Coronary artery (tissue), 2 donors: ENCODE measurements around the gene HUNK.

ENCODE experiments used
- DNase-seq: peaks from one replicate; pipeline ENCODE4 v3.0.0-alpha.2; 2017; ENCODE audit warnings: low spot score
- H3K27ac ChIP-seq, 2 donors: fragments of 200-600 bp; sonication (generic); one replicate each; pipeline ENCODE4 v1.5.1; 2016 to 2019
- H3K4me3 ChIP-seq: fragments of 200-600 bp; sonication (generic); 2 replicates; pipeline ENCODE4 v1.5.1; 2016; ENCODE audit warnings: mild to moderate bottlenecking, moderate library complexity
- TF ChIP-seq, protein P1 (sequence below): fragments of 200-600 bp; sonication (generic); IDR thresholded peaks from one replicate; pipeline ENCODE4 v1.5.1; 2019; ENCODE audit warnings: antibody characterized with exemption

Gene HUNK

DNA sequence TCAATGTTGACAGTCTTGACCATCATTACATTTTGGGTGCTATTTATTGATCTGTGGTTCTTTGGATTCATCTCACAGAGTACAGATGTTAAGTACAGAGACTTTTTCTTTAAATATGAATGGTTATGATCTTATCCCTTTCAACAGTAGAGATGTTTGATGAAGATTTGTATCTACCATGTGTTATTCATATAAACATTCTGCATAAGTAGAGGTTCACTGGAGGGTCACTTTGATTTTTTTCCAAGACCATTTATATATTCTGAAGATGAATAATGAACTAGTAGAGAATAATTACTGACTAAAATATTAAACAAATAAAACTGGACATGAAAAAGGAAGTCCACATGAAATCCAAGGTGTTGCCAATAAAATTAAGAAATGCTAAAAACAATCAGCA lies 28.6 kb upstream of the HUNK start:
- H3K4me3 ChIP-seq, result no peak overlapping the region
- TF ChIP-seq, protein P1, sequence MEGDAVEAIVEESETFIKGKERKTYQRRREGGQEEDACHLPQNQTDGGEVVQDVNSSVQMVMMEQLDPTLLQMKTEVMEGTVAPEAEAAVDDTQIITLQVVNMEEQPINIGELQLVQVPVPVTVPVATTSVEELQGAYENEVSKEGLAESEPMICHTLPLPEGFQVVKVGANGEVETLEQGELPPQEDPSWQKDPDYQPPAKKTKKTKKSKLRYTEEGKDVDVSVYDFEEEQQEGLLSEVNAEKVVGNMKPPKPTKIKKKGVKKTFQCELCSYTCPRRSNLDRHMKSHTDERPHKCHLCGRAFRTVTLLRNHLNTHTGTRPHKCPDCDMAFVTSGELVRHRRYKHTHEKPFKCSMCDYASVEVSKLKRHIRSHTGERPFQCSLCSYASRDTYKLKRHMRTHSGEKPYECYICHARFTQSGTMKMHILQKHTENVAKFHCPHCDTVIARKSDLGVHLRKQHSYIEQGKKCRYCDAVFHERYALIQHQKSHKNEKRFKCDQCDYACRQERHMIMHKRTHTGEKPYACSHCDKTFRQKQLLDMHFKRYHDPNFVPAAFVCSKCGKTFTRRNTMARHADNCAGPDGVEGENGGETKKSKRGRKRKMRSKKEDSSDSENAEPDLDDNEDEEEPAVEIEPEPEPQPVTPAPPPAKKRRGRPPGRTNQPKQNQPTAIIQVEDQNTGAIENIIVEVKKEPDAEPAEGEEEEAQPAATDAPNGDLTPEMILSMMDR, result no peak
- H3K27ac ChIP-seq, result no peak overlapping the region
- DNase-seq, result no peak

- TF ChIP-seq, protein P1, result no peak
- no peak for DNase-seq
- no peak overlapping the region for H3K4me3 ChIP-seq
- no peak overlapping the region for H3K27ac ChIP-seq
Measured at GRCh38 chr21:31845151-31845729, 27.6 kb upstream of the HUNK start.

DNA sequence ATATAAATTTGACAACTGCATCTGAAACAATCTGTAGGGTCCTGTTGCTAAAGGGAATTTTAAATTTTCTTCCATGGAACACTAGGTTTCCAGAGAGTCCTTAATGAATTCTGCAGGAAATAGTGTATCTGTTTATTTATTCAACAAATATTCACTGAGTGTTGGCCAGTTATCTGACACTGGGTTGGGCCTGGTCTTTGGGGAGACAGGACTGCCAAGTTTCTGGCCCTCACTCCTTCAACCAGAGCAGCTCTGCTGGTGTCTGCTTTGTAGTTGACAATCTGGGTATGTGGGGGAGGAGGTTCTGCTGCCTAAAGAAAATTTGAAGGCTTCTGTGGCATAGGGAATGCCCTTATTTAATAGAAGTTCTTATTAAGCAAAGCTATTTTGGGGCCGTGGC lies 26.1 kb upstream of the HUNK start:
- DNase-seq, result no peak
- H3K27ac ChIP-seq, result no peak overlapping the region
- TF ChIP-seq, protein P1, result no peak
- no peak overlapping the region for H3K4me3 ChIP-seq

DNA sequence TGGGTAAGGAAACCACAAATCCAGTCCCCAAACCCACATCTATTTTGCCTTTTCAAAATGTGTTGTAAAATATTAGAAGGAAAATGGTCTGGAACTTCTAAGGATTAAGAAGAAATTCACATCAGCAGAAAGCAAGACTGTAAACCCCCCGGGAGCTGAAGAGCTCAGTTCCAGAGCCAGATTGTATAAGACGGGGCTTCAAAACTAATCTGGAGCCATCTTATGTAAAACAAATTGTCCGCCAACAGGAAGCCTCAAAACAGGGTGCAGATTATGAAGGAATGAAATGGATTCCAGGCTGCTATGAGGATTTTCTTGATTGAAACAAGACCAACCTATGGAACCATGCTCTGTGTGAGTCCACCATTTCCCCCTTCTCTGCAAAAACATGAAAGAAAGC lies 25.1 kb upstream of the HUNK start:
- Histone ChIP-seq H3K4me3 (no peak overlapping the region), H3K27ac (no peak overlapping the region)
- TF ChIP-seq, protein P1, result no peak
- no peak for DNase-seq

DNA sequence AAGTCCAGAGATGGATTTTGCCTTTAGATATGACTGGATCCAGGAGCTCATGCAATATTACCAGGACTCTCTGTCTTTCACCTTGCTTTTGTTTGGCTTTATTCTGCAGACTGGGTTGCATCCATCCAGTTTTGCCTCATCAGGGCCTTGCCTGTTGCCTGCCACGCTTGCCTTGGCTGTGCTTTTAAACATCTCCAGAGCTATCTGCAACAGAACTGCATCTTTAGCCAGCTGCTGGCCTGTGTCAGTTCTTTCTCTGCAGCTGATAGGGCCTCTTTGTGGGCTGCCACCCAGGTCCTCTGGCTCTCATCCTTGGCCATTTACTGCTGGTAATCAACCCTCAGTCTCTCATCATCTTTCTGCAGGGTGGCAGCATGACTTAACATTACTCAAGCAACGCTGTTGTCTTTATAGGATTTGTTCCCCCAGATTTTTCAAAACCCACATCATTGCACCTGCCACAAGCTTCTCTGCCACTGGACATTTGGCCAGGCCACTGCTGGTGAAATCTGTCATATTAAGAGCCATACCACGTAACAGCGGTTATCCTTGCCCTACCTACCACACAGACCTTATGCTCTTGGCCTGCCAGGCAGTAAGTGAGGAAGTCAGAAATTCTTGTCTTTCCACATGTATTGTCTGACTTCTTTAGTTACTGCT lies 24.4 kb upstream of the HUNK start:
- no peak overlapping the region for H3K4me3 ChIP-seq
- no peak overlapping the region for H3K27ac ChIP-seq
- TF ChIP-seq, protein P1, result no peak
- no peak for DNase-seq

GRCh38 chr21:31850886-31851285 lies 21.9 kb upstream of the HUNK start:
- H3K27ac ChIP-seq, result no peak overlapping the region
- no peak for DNase-seq
- TF ChIP-seq, protein P1, result no peak
- H3K4me3 ChIP-seq, result no peak overlapping the region

DNA sequence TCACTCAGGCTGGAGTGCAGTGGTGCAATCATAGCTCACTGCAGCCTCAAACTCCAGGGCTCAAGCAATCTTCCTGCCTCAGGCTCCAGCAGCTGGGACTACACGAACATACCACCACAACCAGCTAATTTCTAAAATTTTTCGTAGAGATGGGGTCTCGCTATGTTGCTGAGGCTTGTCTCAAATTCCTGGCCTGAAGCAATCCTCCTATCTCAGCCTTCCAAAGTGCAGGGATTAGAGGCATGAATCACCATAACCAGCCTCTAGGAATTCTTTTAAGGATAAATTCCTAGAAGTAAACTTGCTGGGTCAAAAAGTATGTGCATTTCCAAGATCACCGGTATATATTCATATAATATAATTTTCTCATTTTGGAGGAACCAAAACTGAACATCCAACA lies 17.6 kb upstream of the HUNK start:
- Histone ChIP-seq H3K27ac (no peak overlapping the region), H3K4me3 (no peak overlapping the region)
- TF ChIP-seq, protein P1, result no peak
- peak; percentile 4 for DNase-seq
